HEK293T (cell line): ENCODE measurements around the gene INPP4A.

Experiments
- CTCF ChIA-PET: fragments of 350-600 bp; formaldehyde crosslinking; extraction: SDS; loops from one replicate; lab custom pipeline; 2021; ENCODE audit warnings: antibody characterized with exemption, inconsistent platforms; lab: Yijun Ruan, JAX
- POLR2A ChIA-PET: fragments of 350-600 bp; formaldehyde crosslinking; extraction: SDS; loops from one replicate; lab custom pipeline; 2020; ENCODE audit warnings: antibody characterized with exemption, inconsistent platforms; lab: Yijun Ruan, JAX
- DNase-seq: peaks from one replicate; pipeline ENCODE4 v3.0.0; 2012; ENCODE audit warnings: mixed read lengths; ENCODE audit errors: extremely low spot score
- ARNT ChIP-seq: fragments of 450-650 bp; IDR thresholded peaks from 2 replicates; pipeline ENCODE4 v1.6.1; 2017; ENCODE audit warnings: mild to moderate bottlenecking
- BHLHE40 ChIP-seq: fragments of 450-650 bp; IDR thresholded peaks from 2 replicates; pipeline ENCODE4 v1.6.1; 2016; ENCODE audit warnings: mild to moderate bottlenecking, moderate library complexity, borderline replicate concordance
- CTBP1 ChIP-seq: fragments of 450-650 bp; IDR thresholded peaks from 2 replicates; pipeline ENCODE4 v1.6.1; 2016; ENCODE audit warnings: borderline replicate concordance
- ELF4 ChIP-seq: fragments of 450-650 bp; IDR thresholded peaks from 2 replicates; pipeline ENCODE4 v1.6.1; 2017; ENCODE audit warnings: antibody characterized with exemption
- FOXA1 ChIP-seq: fragments of 450-650 bp; IDR thresholded peaks from 2 replicates; pipeline ENCODE4 v1.6.1; 2016; ENCODE audit warnings: mild to moderate bottlenecking
- FOXK2 ChIP-seq: fragments of 450-650 bp; IDR thresholded peaks from 2 replicates; pipeline ENCODE4 v1.6.1; 2016; ENCODE audit warnings: mild to moderate bottlenecking
- FOXM1 ChIP-seq: fragments of 450-650 bp; IDR thresholded peaks from 2 replicates; pipeline ENCODE4 v1.6.1; 2017; ENCODE audit warnings: mild to moderate bottlenecking, borderline replicate concordance
- HDGF ChIP-seq: fragments of 450-650 bp; IDR thresholded peaks from 2 replicates; pipeline ENCODE4 v1.6.1; 2017; ENCODE audit warnings: antibody characterized with exemption, borderline replicate concordance
- L3MBTL2 ChIP-seq: fragments of 450-650 bp; conservative IDR thresholded peaks from 2 replicates; pipeline ENCODE4 v1.6.1; 2016; ENCODE audit warnings: mild to moderate bottlenecking
- LEF1 ChIP-seq: fragments of 450-650 bp; IDR thresholded peaks from 2 replicates; pipeline ENCODE4 v1.6.1; 2017; ENCODE audit warnings: mild to moderate bottlenecking, borderline replicate concordance
- NFRKB ChIP-seq: fragments of 450-650 bp; IDR thresholded peaks from 2 replicates; pipeline ENCODE4 v1.6.1; 2016; ENCODE audit warnings: mild to moderate bottlenecking, moderate library complexity
- PKNOX1 ChIP-seq: fragments of 450-650 bp; IDR thresholded peaks from 2 replicates; pipeline ENCODE4 v1.6.1; 2016
- SP1 ChIP-seq: fragments of 450-650 bp; IDR thresholded peaks from 2 replicates; pipeline ENCODE4 v1.6.1; 2017
- SUZ12 ChIP-seq: fragments of 450-650 bp; IDR thresholded peaks from 2 replicates; pipeline ENCODE4 v1.6.1; 2016; ENCODE audit warnings: mild to moderate bottlenecking
- TARDBP ChIP-seq: fragments of 450-650 bp; IDR thresholded peaks from 2 replicates; pipeline ENCODE4 v1.6.1; 2016
- ZNF384 ChIP-seq: fragments of 450-650 bp; IDR thresholded peaks from 2 replicates; pipeline ENCODE4 v1.6.1; 2016

INPP4A gene

GRCh38 chr2:98524168-98524567 is 79.5 kb downstream of the INPP4A start:
- ChIA-PET CTCF (no interaction called here), POLR2A (no interaction called here)
- TF ChIP-seq ZNF384 (no peak), FOXM1 (no peak), BHLHE40 (no peak), PKNOX1 (no peak), FOXK2 (no peak), NFRKB (no peak), SP1 (no peak), FOXA1 (no peak), TARDBP (no peak), SUZ12 (no peak), LEF1 (no peak), ARNT (no peak), CTBP1 (no peak), L3MBTL2 (no peak)
- no peak for DNase-seq

GRCh38 chr2:98528349-98528748 is 83.7 kb downstream of the INPP4A start:
- ChIA-PET POLR2A (no interaction called here), CTCF (no interaction called here)
- TF ChIP-seq ARNT (no peak), FOXA1 (no peak), ZNF384 (no peak), FOXK2 (no peak), TARDBP (no peak), SP1 (no peak), ELF4 (no peak), CTBP1 (no peak), NFRKB (no peak), HDGF (no peak), PKNOX1 (no peak), LEF1 (no peak), SUZ12 (no peak), BHLHE40 (no peak), L3MBTL2 (no peak), FOXM1 (no peak)
- DNase-seq = no peak

- TF ChIP-seq FOXK2 = no peak
- no peak for TF ChIP-seq FOXA1
- no peak for TF ChIP-seq HDGF
- no peak for TF ChIP-seq PKNOX1
- TF ChIP-seq SUZ12 = no peak
- TF ChIP-seq L3MBTL2 = no peak
- TF ChIP-seq CTBP1 = no peak
- no peak for TF ChIP-seq NFRKB
- no peak for TF ChIP-seq ZNF384
- TF ChIP-seq ARNT = no peak
- TF ChIP-seq TARDBP = no peak
- TF ChIP-seq FOXM1 = no peak
- no peak for TF ChIP-seq SP1
- no peak for TF ChIP-seq LEF1
- TF ChIP-seq ELF4 = no peak
- no peak for TF ChIP-seq BHLHE40
- no peak for DNase-seq
- ChIA-PET POLR2A (no interaction called here), CTCF (no interaction called here)
These were observed 85.5 kb downstream of the INPP4A start for GRCh38 chr2:98530114-98530513.

GRCh38 chr2:98532756-98533155 is 88.1 kb downstream of the INPP4A start:
- no peak for DNase-seq
- ChIA-PET POLR2A (no interaction called here), CTCF (no interaction called here)
- no peak for TF ChIP-seq HDGF
- no peak for TF ChIP-seq FOXM1

- DNase-seq = no peak
- TF ChIP-seq L3MBTL2 = no peak
- no peak for TF ChIP-seq TARDBP
- no peak for TF ChIP-seq SP1
- no peak for TF ChIP-seq ZNF384
- no peak for TF ChIP-seq ARNT
- no peak for TF ChIP-seq NFRKB
- no peak for TF ChIP-seq BHLHE40
- no peak for TF ChIP-seq ELF4
- no peak for TF ChIP-seq PKNOX1
- no peak for TF ChIP-seq SUZ12
- no peak for TF ChIP-seq CTBP1
- no peak for TF ChIP-seq LEF1
- no peak for TF ChIP-seq FOXM1
- TF ChIP-seq FOXK2 = no peak
- no peak for TF ChIP-seq FOXA1
- TF ChIP-seq HDGF = no peak
- CTCF ChIA-PET = no interaction called here
- POLR2A ChIA-PET = no interaction called here
These were observed 88.9 kb downstream of the INPP4A start for GRCh38 chr2:98533547-98533946.
